Panc1 (cell line): ENCODE measurements around the gene SMIM34. TPM values are rescaled to one million over a fixed set of nuclear protein-coding genes. Genes with fewer than 3 reads are reported as not detected.
"Not testable (repeated sequence)": the region's sequence is repeated elsewhere in the genome, so short reads cannot be mapped to it uniquely, and the experiment has no call there.

Experiments
- ATAC-seq: fragments of 200-7000 bp; cut with Tn5 transposase; 2 replicates; pipeline ENCODE4 v1.9.1; 2020; ENCODE audit warnings: mild to moderate bottlenecking, moderate library complexity
- Bru-seq: library from RNA; stranded (reverse); fragments of 400-500 nt; gene quantifications from one replicate; lab custom pipeline; 2021; lab: Mats Ljungman, UMichigan
- BruChase-seq, 2 experiments: library from RNA; stranded (reverse); fragments of 400-500 nt; gene quantifications; one replicate each; lab custom pipeline; 2021; lab: Mats Ljungman, UMichigan
- BruUV-seq: library from RNA; stranded (reverse); fragments of 400-500 nt; replicated peaks from 2 replicates; lab custom pipeline; 2021; lab: Mats Ljungman, UMichigan
- CTCF ChIA-PET: fragments of 300-600 bp; sonication (Branson Sonifier 250); formaldehyde crosslinking; loops from one replicate; lab custom pipeline; 2022; ENCODE audit warnings: antibody characterized with exemption; lab: Charles Lee
- POLR2A ChIA-PET: fragments of 300-600 bp; sonication (Branson Sonifier 250); formaldehyde crosslinking; loops from one replicate; lab custom pipeline; 2022; ENCODE audit warnings: antibody characterized with exemption; lab: Charles Lee
- DNase-seq: peaks from one replicate; pipeline ENCODE4 v3.0.0-alpha.2; 2010; ENCODE audit warnings: low read depth, low spot score
- H3K27ac ChIP-seq: 2 replicates; pipeline ENCODE4 v1.5.1; 2011; ENCODE audit warnings: mild to moderate bottlenecking, low read length, inconsistent platforms
- H3K27me3 ChIP-seq: fragments of 200-500 bp; sonication (Bioruptor generic); 2 replicates; pipeline ENCODE4 v1.6.0; 2014; ENCODE audit warnings: low read length, inconsistent platforms; ENCODE audit not compliant: control insufficient read depth, insufficient read depth
- H3K36me3 ChIP-seq: fragments of 200-500 bp; sonication (Bioruptor generic); 2 replicates; pipeline ENCODE4 v1.5.1; 2014; ENCODE audit warnings: inconsistent platforms, mild to moderate bottlenecking, low read length, moderate library complexity; ENCODE audit not compliant: control insufficient read depth, insufficient read depth
- H3K4me1 ChIP-seq: 2 replicates; pipeline ENCODE4 v1.5.1; 2011; ENCODE audit warnings: inconsistent platforms, mild to moderate bottlenecking, low read length, moderate library complexity; ENCODE audit not compliant: control insufficient read depth, insufficient read depth
- H3K4me3 ChIP-seq, 2 experiments: 2 replicates each; pipeline ENCODE4 v1.5.1; 2011 to 2012; ENCODE audit warnings: low read depth in 2 of 2, low read length in 2 of 2, mild to moderate bottlenecking in 2 of 2, inconsistent platforms in 1 of 2, moderate library complexity in 1 of 2
- H3K9me3 ChIP-seq: fragments of 200-500 bp; sonication (Bioruptor generic); 2 replicates; pipeline ENCODE4 v1.5.1; 2014; ENCODE audit warnings: low read depth, mild to moderate bottlenecking, inconsistent platforms, low read length, moderate library complexity; ENCODE audit not compliant: control insufficient read depth, insufficient read depth
- in situ Hi-C: cut with HindIII; loops from 2 replicates; pipeline ENCODE4 v1.10.0; 2016; ENCODE audit warnings: low sequenced_read_pairs, low pct_unique_long_range_greater_than_20kb
- intact Hi-C: fragments of 100-400 bp; cut with micrococcal nuclease; formaldehyde crosslinking; loops from one replicate; pipeline ENCODE4 v1.10.0; 2022; ENCODE audit not compliant: unreplicated experiment
- long read RNA-seq: library from polyadenylated mRNA; unstranded; transcript quantifications from one replicate; pipeline ENCODE4 v2.0.0, GENCODE V29; 2021; ENCODE audit not compliant: unreplicated experiment
- polyA plus RNA-seq: library from polyadenylated mRNA; unstranded; fragments of >200 nt; gene quantifications from one replicate; pipeline ENCODE4 v1.2.1, GENCODE V29; 2012; ENCODE audit warnings: missing spikeins; ENCODE audit not compliant: insufficient read length
- total RNA-seq: library from RNA; stranded (reverse); gene quantifications from one replicate; pipeline ENCODE4 v1.2.1, GENCODE V29; 2021; ENCODE audit not compliant: unreplicated experiment

The SMIM34 gene, protein sequence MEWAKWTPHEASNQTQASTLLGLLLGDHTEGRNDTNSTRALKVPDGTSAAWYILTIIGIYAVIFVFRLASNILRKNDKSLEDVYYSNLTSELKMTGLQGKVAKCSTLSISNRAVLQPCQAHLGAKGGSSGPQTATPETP
- total RNA-seq (not detected), Bru-seq, nascent RNA (not detected), BruChase-seq, experiment 1, labeled RNA remaining after a 2-hour chase (not detected), BruChase-seq, experiment 2, labeled RNA remaining after a 6-hour chase (not detected)
- polyA plus RNA-seq: not detected
- long read RNA-seq: 0 reads

DNA sequence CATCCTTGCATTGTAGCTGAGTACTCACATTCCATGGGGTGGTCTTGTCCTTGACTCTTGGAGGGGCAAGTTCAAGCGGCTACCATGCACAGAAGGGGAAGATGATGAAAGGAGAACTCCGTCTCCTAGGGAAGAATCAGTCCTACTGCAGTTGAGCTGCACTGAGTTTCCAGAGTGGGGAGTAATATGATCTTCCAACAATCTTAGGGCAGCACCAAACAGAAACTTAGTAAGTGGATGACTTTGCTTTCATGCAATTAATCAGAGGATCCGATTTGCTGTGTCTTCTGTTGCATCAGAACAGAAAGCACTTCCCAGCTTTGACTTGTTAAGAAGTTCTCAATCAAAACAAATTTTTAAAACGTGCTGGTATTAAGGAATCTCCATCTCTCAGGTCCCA is at the start of gene SMIM34:
TSS of gene SMIM34 (minus strand) at position 147 of the 400 bp plus-strand sequence. CDS start at position 35, 112 bp downstream.
- H3K27me3 ChIP-seq, H3K36me3 ChIP-seq, H3K9me3 ChIP-seq, in situ Hi-C loops, intact Hi-C loops, BruUV-seq, ATAC-seq, POLR2A ChIA-PET, CTCF ChIA-PET, H3K4me3 ChIP-seq, DNase-seq, H3K27ac ChIP-seq, H3K4me1 ChIP-seq: not testable (repeated sequence)

DNA sequence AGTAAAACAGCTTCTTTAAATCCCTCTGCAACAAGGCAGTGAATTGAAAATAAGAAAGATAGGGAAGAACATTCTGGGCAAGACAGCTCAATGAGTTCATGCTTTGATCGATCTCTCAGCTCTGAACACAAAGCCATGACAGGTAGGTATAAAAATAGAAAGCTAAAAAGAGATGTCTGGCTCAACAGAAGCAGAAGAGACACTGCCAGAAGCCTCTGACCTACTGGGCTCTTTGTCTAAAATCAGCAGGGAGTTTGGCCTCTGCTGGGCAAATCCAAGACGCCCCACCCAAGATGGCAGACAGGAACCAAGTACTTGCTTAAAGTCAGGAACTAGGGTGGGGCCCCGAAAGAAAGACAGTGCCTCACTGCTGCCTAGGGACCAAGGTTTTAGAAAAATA is 43.6 kb upstream of the SMIM34 start:
- in situ Hi-C loops: not testable (repeated sequence)

DNA sequence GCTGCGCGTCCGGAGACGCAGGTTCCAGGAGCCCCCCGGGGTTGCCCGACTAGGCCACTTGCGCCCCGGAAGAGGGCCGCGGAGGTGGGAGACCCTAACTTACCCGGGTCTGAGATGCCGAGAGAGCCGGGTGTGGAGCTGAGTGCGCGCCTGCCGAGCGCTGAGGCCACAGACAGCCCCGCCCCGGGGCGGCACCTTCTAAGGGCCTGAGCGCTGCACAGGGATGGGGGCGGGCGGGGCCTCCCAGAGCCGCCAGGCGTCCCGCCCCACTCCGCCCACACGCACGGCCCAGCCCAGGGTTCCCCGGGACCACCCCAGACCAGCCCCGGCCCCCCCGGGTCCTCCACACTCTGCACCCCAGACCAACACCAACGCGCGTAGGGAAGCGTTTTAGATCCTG is 35.7 kb upstream of the SMIM34 start:
- intact Hi-C loops, CTCF ChIA-PET: not testable (repeated sequence)
- ATAC-seq: peak; percentile 72

More for the DNA sequence above, 43.6 kb upstream of the SMIM34 start:
- H3K27ac ChIP-seq, ATAC-seq, H3K4me1 ChIP-seq, H3K9me3 ChIP-seq, H3K36me3 ChIP-seq, BruUV-seq, H3K27me3 ChIP-seq, DNase-seq, intact Hi-C loops, H3K4me3 ChIP-seq, CTCF ChIA-PET, POLR2A ChIA-PET: not testable (repeated sequence)

DNA sequence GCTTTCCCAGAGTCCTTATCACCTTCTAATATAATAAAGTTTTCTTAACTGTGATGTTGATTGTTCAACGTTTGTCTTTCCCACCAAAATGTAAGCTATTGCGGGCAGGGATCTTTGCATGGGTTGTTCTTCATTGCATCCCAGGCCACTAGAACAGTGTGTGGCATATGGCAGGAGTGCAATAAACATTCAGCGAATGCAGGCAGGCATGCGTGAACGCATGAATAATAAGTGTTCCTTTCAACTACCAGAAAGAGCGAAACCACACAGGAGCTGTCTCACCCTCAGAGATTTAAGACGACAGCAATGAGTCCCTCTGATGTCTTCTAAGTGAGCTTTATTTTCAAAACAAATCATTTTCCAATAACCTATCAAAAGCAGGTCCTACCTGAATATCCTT is 34.5 kb upstream of the SMIM34 start:
- H3K27ac ChIP-seq, H3K36me3 ChIP-seq, H3K9me3 ChIP-seq, H3K27me3 ChIP-seq, H3K4me3 ChIP-seq, H3K4me1 ChIP-seq, DNase-seq, CTCF ChIA-PET, POLR2A ChIA-PET, ATAC-seq, BruUV-seq, in situ Hi-C loops, intact Hi-C loops: not testable (repeated sequence)

More for the DNA sequence above, 35.7 kb upstream of the SMIM34 start:
- in situ Hi-C loops, H3K4me3 ChIP-seq, H3K36me3 ChIP-seq, POLR2A ChIA-PET, H3K9me3 ChIP-seq, H3K27ac ChIP-seq, DNase-seq, H3K4me1 ChIP-seq, BruUV-seq, H3K27me3 ChIP-seq: not testable (repeated sequence)

DNA sequence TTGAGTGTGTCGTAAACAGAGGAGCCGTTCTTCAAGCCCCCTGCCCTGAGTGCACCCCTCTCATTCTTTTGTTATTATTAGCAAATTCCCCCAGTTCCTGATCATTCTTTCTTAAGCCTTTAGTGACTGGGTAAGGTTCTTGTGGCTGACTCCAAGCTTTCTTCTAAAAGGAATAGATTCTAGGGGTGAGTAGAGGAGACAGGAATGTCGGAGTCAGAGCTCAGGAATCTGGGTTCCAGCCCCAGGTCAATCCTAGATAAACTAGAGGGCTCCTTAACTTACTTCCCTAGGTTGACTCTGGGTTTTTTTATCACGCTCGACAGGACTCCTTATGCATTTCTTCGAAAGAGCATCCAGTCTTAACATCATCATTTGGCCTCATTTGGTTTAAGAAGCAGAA is 32.4 kb upstream of the SMIM34 start:
- ATAC-seq, intact Hi-C loops, DNase-seq, H3K4me1 ChIP-seq, CTCF ChIA-PET, H3K36me3 ChIP-seq, H3K9me3 ChIP-seq, H3K27ac ChIP-seq, H3K4me3 ChIP-seq, BruUV-seq, POLR2A ChIA-PET, H3K27me3 ChIP-seq, in situ Hi-C loops: not testable (repeated sequence)

DNA sequence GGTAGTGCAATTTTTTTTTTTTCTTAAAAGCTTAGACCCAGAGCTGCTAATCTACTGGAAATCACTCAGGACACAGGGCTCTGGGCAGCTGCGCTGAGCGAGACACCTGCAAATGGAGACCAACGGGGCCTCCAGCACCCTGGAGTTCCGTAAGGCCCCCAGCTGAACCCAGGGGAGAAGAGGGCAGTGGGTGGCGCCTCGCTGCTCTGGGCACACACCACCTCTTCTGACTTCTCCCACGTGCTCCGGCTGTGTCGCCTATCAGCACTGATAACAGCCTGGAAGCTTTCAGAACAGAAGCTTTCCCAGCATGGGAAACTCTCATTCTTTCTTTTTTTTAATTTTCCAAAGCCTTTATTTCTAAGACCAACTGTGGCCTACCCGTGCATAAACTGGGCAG is 31.9 kb upstream of the SMIM34 start:
- POLR2A ChIA-PET, DNase-seq, H3K27ac ChIP-seq, H3K4me3 ChIP-seq, H3K27me3 ChIP-seq, intact Hi-C loops, H3K9me3 ChIP-seq, in situ Hi-C loops, H3K4me1 ChIP-seq, CTCF ChIA-PET, H3K36me3 ChIP-seq, BruUV-seq, ATAC-seq: not testable (repeated sequence)

DNA sequence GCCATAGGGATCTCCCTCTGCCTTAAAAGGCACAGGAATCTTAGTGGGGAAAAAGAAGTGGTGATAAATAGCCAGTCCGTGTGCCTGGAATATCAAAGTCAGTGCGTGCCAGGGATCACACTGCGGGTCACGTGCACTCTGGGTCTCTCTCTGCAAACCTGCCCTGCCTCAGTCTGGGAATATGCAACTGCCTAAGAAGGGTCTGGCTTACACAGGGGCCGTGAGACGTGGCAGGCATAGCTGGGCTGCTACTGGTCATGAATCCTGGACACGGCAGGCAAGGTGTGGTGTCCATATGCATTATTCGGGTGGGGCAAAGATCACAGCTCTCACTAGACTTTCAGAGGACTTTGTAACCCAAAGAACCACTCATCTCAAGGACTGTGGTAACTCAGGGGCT is 23.3 kb upstream of the SMIM34 start:
- POLR2A ChIA-PET, ATAC-seq, H3K36me3 ChIP-seq, H3K4me3 ChIP-seq, in situ Hi-C loops, H3K27ac ChIP-seq, DNase-seq, H3K27me3 ChIP-seq, intact Hi-C loops, CTCF ChIA-PET, BruUV-seq, H3K9me3 ChIP-seq, H3K4me1 ChIP-seq: not testable (repeated sequence)
